Astrocyte of the cerebellum (primary cell): ENCODE data around the gene RIN2.

Experiments used
- DNase-seq: peaks from one replicate; pipeline ENCODE4 v3.0.0-alpha.2; 2011; ENCODE audit warnings: low read depth
- H3K4me3 ChIP-seq: 2 replicates; pipeline ENCODE4 v1.5.1; 2011; ENCODE audit warnings: mild to moderate bottlenecking, low read depth, low read length, moderate library complexity
- CTCF ChIP-seq: IDR thresholded peaks from 2 replicates; pipeline ENCODE4 v1.5.1; 2012; ENCODE audit warnings: low read length, low read depth, moderate library complexity, mild to moderate bottlenecking; ENCODE audit errors: missing control alignments
- in situ Hi-C: cut with HindIII; loops from 2 replicates; pipeline ENCODE4 v1.10.0; 2017; ENCODE audit warnings: low sequenced_read_pairs

Gene RIN2

GRCh38 chr20:19787366-19787765 is 29.3 kb downstream of the RIN2 start:
- no peak for TF ChIP-seq CTCF
- DNase-seq: no peak
- in situ Hi-C loops: loop anchor here (10.0 kb wide), 1 partner anchor 187 kb away; no protein-coding TSS in a partner anchor
- no peak overlapping the region for H3K4me3 ChIP-seq

- no peak overlapping the region for H3K4me3 ChIP-seq
- in situ Hi-C loops: loop anchor here (10.0 kb wide), 1 partner anchor 186 kb away; no protein-coding TSS in a partner anchor
- TF ChIP-seq CTCF: no peak
- DNase-seq: no peak
These were observed 31.0 kb downstream of the RIN2 start for GRCh38 chr20:19789009-19789408.

- TF ChIP-seq CTCF: no peak
- H3K4me3 ChIP-seq: no peak overlapping the region
- in situ Hi-C loops: loop anchor here (10.0 kb wide), 1 partner anchor 185 kb away; no protein-coding TSS in a partner anchor
- DNase-seq: no peak
These were observed 31.4 kb downstream of the RIN2 start for GRCh38 chr20:19789446-19789845.

- TF ChIP-seq CTCF: no peak
- H3K4me3 ChIP-seq: no peak overlapping the region
- no peak for DNase-seq
- in situ Hi-C loops: no loop called here
These were observed 33.8 kb downstream of the RIN2 start for GRCh38 chr20:19791887-19792286.

GRCh38 chr20:19793716-19794115 is 35.7 kb downstream of the RIN2 start:
- no peak for TF ChIP-seq CTCF
- no peak overlapping the region for H3K4me3 ChIP-seq
- DNase-seq: no peak
- in situ Hi-C loops: no loop called here

- in situ Hi-C loops: no loop called here
- TF ChIP-seq CTCF: no peak
- no peak overlapping the region for H3K4me3 ChIP-seq
- no peak for DNase-seq
These were observed 36.9 kb downstream of the RIN2 start for GRCh38 chr20:19794941-19795340.

- H3K4me3 ChIP-seq: no peak overlapping the region
- in situ Hi-C loops: no loop called here
- TF ChIP-seq CTCF: no peak
- no peak for DNase-seq
These were observed 41.3 kb downstream of the RIN2 start for GRCh38 chr20:19799325-19799724.
